Cardiac muscle cell (in vitro differentiated cells and primary cell): ENCODE data around the gene SEC61A1. TPM values are rescaled to one million over a fixed set of nuclear protein-coding genes. Genes with fewer than 3 reads are reported as not detected.

ENCODE experiments used
- DNase-seq, 2 donors: peaks; one replicate each; pipeline versions ENCODE4 v3.0.0 to v3.0.0-alpha.2; 2010 to 2017; ENCODE audit warnings: low read depth in 1 of 2, low spot score in 1 of 2
- H3K27ac ChIP-seq: fragments of 200-600 bp; sonication (generic); 2 replicates; pipeline ENCODE4 v1.5.1; 2016
- H3K27me3 ChIP-seq: fragments of 200-600 bp; sonication (generic); 2 replicates; pipeline ENCODE4 v1.6.0; 2016; ENCODE audit warnings: control low read depth
- H3K36me3 ChIP-seq: fragments of 200-600 bp; sonication (generic); 2 replicates; pipeline ENCODE4 v1.5.1; 2016; ENCODE audit warnings: control low read depth
- H3K4me1 ChIP-seq: fragments of 200-600 bp; sonication (generic); 2 replicates; pipeline ENCODE4 v1.8.1; 2017; ENCODE audit warnings: low read depth, mild to moderate bottlenecking, mixed run types
- H3K4me3 ChIP-seq: fragments of 200-600 bp; sonication (generic); 2 replicates; pipeline ENCODE4 v1.5.1; 2016; ENCODE audit warnings: mild to moderate bottlenecking
- H3K9me3 ChIP-seq: fragments of 200-600 bp; sonication (generic); 2 replicates; pipeline ENCODE4 v1.5.1; 2017; ENCODE audit warnings: low read depth, mild to moderate bottlenecking, control low read depth
- CTCF ChIP-seq: IDR thresholded peaks from 2 replicates; pipeline ENCODE4 v1.5.1; 2012; ENCODE audit warnings: low read depth, mild to moderate bottlenecking, low read length
- polyA plus RNA-seq: library from polyadenylated mRNA; unstranded; fragments of >200 nt; fragmentation: Nextera tagmentation; extraction: Ambion mirVana; gene quantifications from 2 replicates; pipeline ENCODE4 v1.2.1, GENCODE V29; 2016
- total RNA-seq: library from RNA; depleted of rRNA; stranded (reverse); fragments of >200 nt; gene quantifications from 2 replicates; pipeline ENCODE4 v1.2.3, GENCODE V29; 2016

The SEC61A1 gene
- total and polyA plus RNA-seq, 2 experiments from 2014 or later: 92.4 to 133 TPM

GRCh38 chr3:128060473-128061381 is 8.5 kb downstream of the SEC61A1 start:
- Histone ChIP-seq H3K9me3 (no peaks in the 10 kb centered on the region), H3K4me1 (no peaks in the 10 kb centered on the region), H3K27me3 (no peaks in the 10 kb centered on the region), H3K27ac (no peak overlapping the region), H3K4me3 (no peak overlapping the region), H3K36me3 (peaks cover 78% of the 10 kb centered on the region)
- peak in 1 of 2 donors; percentile 60 for DNase-seq
- peak; percentile 15 for TF ChIP-seq CTCF

GRCh38 chr3:128062033-128062745 is 10.0 kb downstream of the SEC61A1 start:
- H3K4me1 ChIP-seq: no peaks in the 10 kb centered on the region
- TF ChIP-seq CTCF: no peak
- H3K36me3 ChIP-seq: peaks cover 83% of the 10 kb centered on the region
- DNase-seq: no peak
- no peaks in the 10 kb centered on the region for H3K27me3 ChIP-seq
- H3K27ac ChIP-seq: no peak overlapping the region
- H3K9me3 ChIP-seq: no peaks in the 10 kb centered on the region
- no peak overlapping the region for H3K4me3 ChIP-seq

GRCh38 chr3:128063865-128064264 is 11.6 kb downstream of the SEC61A1 start:
- no peak for TF ChIP-seq CTCF
- DNase-seq: no peak
- no peaks in the 10 kb centered on the region for H3K4me1 ChIP-seq
- peaks cover 90% of the 10 kb centered on the region for H3K36me3 ChIP-seq
- no peaks in the 10 kb centered on the region for H3K9me3 ChIP-seq
- no peak overlapping the region for H3K4me3 ChIP-seq
- H3K27me3 ChIP-seq: no peaks in the 10 kb centered on the region
- H3K27ac ChIP-seq: no peak overlapping the region

DNA sequence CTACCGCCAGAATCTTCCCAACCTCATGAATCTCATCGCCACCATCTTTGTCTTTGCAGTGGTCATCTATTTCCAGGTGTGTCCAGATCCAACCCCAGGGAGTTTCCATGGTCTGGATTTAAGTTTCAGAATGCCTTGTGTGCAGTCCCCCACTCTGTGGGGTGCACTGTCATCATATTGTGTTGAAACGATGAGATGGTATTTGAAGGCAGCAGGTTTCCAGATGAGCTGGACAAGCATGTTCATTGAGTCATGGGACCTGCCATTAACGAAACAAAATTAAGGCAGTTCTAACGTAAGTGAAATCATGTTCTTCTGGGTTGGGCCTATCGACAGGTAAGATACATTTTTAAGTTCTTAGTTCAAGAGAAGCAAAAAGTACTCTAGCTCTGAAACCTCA is 12.7 kb downstream of the SEC61A1 start:
- no peak for TF ChIP-seq CTCF
- no peaks in the 10 kb centered on the region for H3K27me3 ChIP-seq
- no peaks in the 10 kb centered on the region for H3K9me3 ChIP-seq
- no peak overlapping the region for H3K4me3 ChIP-seq
- peaks cover 87% of the 10 kb centered on the region for H3K36me3 ChIP-seq
- no peaks in the 10 kb centered on the region for H3K4me1 ChIP-seq
- no peak overlapping the region for H3K27ac ChIP-seq
- no peak for DNase-seq

- Histone ChIP-seq H3K4me3 (no peak overlapping the region), H3K27me3 (no peaks in the 10 kb centered on the region), H3K4me1 (no peaks in the 10 kb centered on the region), H3K36me3 (peaks cover 80% of the 10 kb centered on the region), H3K27ac (no peak overlapping the region), H3K9me3 (no peaks in the 10 kb centered on the region)
- no peak for TF ChIP-seq CTCF
- no peak for DNase-seq
Measured at GRCh38 chr3:128066114-128066513, 13.9 kb downstream of the SEC61A1 start.
